Mucosa of descending colon (tissue), 3 donors: Measurements from ENCODE around the gene EFNA2. TPM values are rescaled to one million over a fixed set of nuclear protein-coding genes. Genes with fewer than 3 reads are reported as not detected.

Experiments used
- ATAC-seq: fragments of 200-7000 bp; cut with Tn5 transposase; one replicate; pipeline ENCODE4 v1.9.1; 2020; ENCODE audit warnings: mild to moderate bottlenecking, moderate library complexity
- DNase-seq, 3 donors: peaks; one replicate each; pipeline ENCODE4 v3.0.0-alpha.2; 2020
- H3K36me3 ChIP-seq: fragments of 200-600 bp; one replicate; pipeline ENCODE4 v1.8.0; 2021; ENCODE audit warnings: low read depth, mild to moderate bottlenecking
- H3K4me1 ChIP-seq: fragments of 200-600 bp; one replicate; pipeline ENCODE4 v1.8.0; 2021; ENCODE audit warnings: low read depth, mild to moderate bottlenecking
- H3K4me3 ChIP-seq: fragments of 200-600 bp; one replicate; pipeline ENCODE4 v1.8.0; 2021; ENCODE audit warnings: mild to moderate bottlenecking
- H3K9me3 ChIP-seq: fragments of 200-600 bp; one replicate; pipeline ENCODE4 v1.8.0; 2021; ENCODE audit warnings: mild to moderate bottlenecking
- CTCF ChIP-seq: fragments of 200-600 bp; IDR thresholded peaks from one replicate; pipeline ENCODE4 v1.8.0; 2022; ENCODE audit warnings: antibody characterized with exemption, mild to moderate bottlenecking
- intact Hi-C, 2 donors: fragments of 100-400 bp; cut with DNase I in 1 of 2; cut with micrococcal nuclease in 1 of 2; formaldehyde crosslinking; loops; one replicate each; pipeline versions ENCODE4 v1.11.0 to v1.11.1; 2022; cut with DNase I, micrococcal nuclease
- total RNA-seq, 3 donors: library from RNA; stranded (reverse); fragmentation: NEBNext Ultra II Directional in 2 of 3; extraction: Animal tissue kit (Norgen Biotek cat#: 25700) in 2 of 3; gene quantifications; one replicate each; pipeline versions ENCODE4 v1.2.1 to v1.2.4, GENCODE V29; 2021 to 2023
- donor health status: DM: no; HTN: no; CAD: no; lungs with moderate emphysema.
- donor health status: DM: no; HTN: no; CAD: no.
- donor health status: DM: no; HTN: yes; CAD: no.

EFNA2 gene
- total RNA-seq, 3 donors from 2014 or later = 19.0 to 62.2 (median 61.7) TPM

GRCh38 chr19:1248786-1249297 is 36.8 kb upstream of the EFNA2 start:
- intact Hi-C loops = no loop called here
- Histone ChIP-seq H3K9me3 (no peaks in the 10 kb centered on the region), H3K4me3 (peak overlapping the region; percentile 51), H3K4me1 (peaks cover 61% of the 10 kb centered on the region), H3K36me3 (no peaks in the 10 kb centered on the region)
- DNase-seq = peak; percentile 87 to 93 (median 90)
- peak; percentile 18 for ATAC-seq
- peak; percentile 73 for TF ChIP-seq CTCF

GRCh38 chr19:1249298-1249989 is 36.2 kb upstream of the EFNA2 start:
- no peak for TF ChIP-seq CTCF
- peak; percentile 52 for ATAC-seq
- Histone ChIP-seq H3K4me3 (peak overlapping the region; percentile 56), H3K36me3 (peaks cover 4% of the 10 kb centered on the region), H3K9me3 (no peaks in the 10 kb centered on the region), H3K4me1 (peaks cover 61% of the 10 kb centered on the region)
- intact Hi-C loops = no loop called here
- peak; percentile 96 to 97 (median 96) for DNase-seq

- Histone ChIP-seq H3K4me3 (peak overlapping the region; percentile 56), H3K9me3 (no peaks in the 10 kb centered on the region), H3K4me1 (peaks cover 60% of the 10 kb centered on the region), H3K36me3 (peaks cover 4% of the 10 kb centered on the region)
- intact Hi-C loops = no loop called here
- ATAC-seq = no peak
- TF ChIP-seq CTCF = no peak
- DNase-seq = no peak
Observed at GRCh38 chr19:1249990-1250436, 35.7 kb upstream of the EFNA2 start.

- Histone ChIP-seq H3K36me3 (peaks cover 7% of the 10 kb centered on the region), H3K4me1 (peaks cover 60% of the 10 kb centered on the region), H3K4me3 (peak overlapping the region; percentile 56), H3K9me3 (no peaks in the 10 kb centered on the region)
- peak; percentile 70 to 87 (median 75) for DNase-seq
- TF ChIP-seq CTCF = no peak
- intact Hi-C loops = no loop called here
- ATAC-seq = no peak
Observed at GRCh38 chr19:1250437-1251260, 35.0 kb upstream of the EFNA2 start.

GRCh38 chr19:1251330-1252220 is 34.1 kb upstream of the EFNA2 start:
- peaks cover 9% of the 10 kb centered on the region for H3K36me3 ChIP-seq
- no peak for TF ChIP-seq CTCF
- peak; percentile 2 for ATAC-seq
- H3K9me3 ChIP-seq = no peaks in the 10 kb centered on the region
- DNase-seq = peak; percentile 83 to 92 (median 85)
- intact Hi-C loops = no loop called here
- peaks cover 56% of the 10 kb centered on the region for H3K4me1 ChIP-seq
- peak overlapping the region; percentile 56 for H3K4me3 ChIP-seq
